H1 (cell line): ENCODE data around the gene KCNK7. TPM values are rescaled to one million over a fixed set of nuclear protein-coding genes. Genes with fewer than 3 reads are reported as not detected.
"Not testable (repeated sequence)": the region's sequence is repeated elsewhere in the genome, so short reads cannot be mapped to it uniquely, and the experiment has no call there.

Source experiments
- CTCF ChIA-PET: fragments of 300-600 bp; sonication (Branson Sonifier 250); formaldehyde crosslinking; loops from one replicate; lab custom pipeline; 2021; ENCODE audit not compliant: partially characterized antibody; lab: Charles Lee
- POLR2A ChIA-PET: fragments of 300-600 bp; sonication (Branson Sonifier 250); formaldehyde crosslinking; loops from one replicate; lab custom pipeline; 2021; ENCODE audit warnings: inconsistent platforms; ENCODE audit not compliant: partially characterized antibody; lab: Charles Lee
- DNase-seq, 2 experiments: peaks; one replicate each; pipeline versions ENCODE4 v3.0.0 to v3.0.0-alpha.2; 2010 to 2022; ENCODE audit warnings: low spot score in 2 of 2, low read depth in 1 of 2, mixed read lengths in 1 of 2
- FAIRE-seq: peaks from 2 replicates; lab custom pipeline; 2011; peaks lifted over from hg19 to GRCh38; lab: Jason Lieb, UNC
- H2AFZ ChIP-seq: 2 replicates; pipeline ENCODE4 v1.8.1; 2012; ENCODE audit warnings: low read length, inconsistent platforms
- H2AK5ac ChIP-seq: 2 replicates; pipeline ENCODE4 v1.6.1; 2013; ENCODE audit warnings: low read depth, low read length
- H2BK120ac ChIP-seq: replicated peaks from 2 replicates; pipeline ENCODE3; 2013; ENCODE audit warnings: low read depth, low read length, inconsistent platforms
- H2BK12ac ChIP-seq: 2 replicates; pipeline ENCODE4 v1.6.1; 2013; ENCODE audit warnings: low read depth, low read length
- H2BK15ac ChIP-seq: 2 replicates; pipeline ENCODE4 v1.6.1; 2013; ENCODE audit warnings: low read length
- H2BK20ac ChIP-seq: 2 replicates; pipeline ENCODE4 v1.6.1; 2013; ENCODE audit warnings: low read length
- H2BK5ac ChIP-seq: 2 replicates; pipeline ENCODE4 v1.6.1; 2013; ENCODE audit warnings: low read depth, low read length
- H3K14ac ChIP-seq: 2 replicates; pipeline ENCODE4 v1.6.1; 2013; ENCODE audit warnings: inconsistent platforms; ENCODE audit not compliant: insufficient read length
- H3K18ac ChIP-seq: 2 replicates; pipeline ENCODE4 v1.6.1; 2013; ENCODE audit warnings: low read length; ENCODE audit errors: extremely low read depth
- H3K23ac ChIP-seq: 2 replicates; pipeline ENCODE4 v1.6.1; 2013; ENCODE audit warnings: inconsistent platforms; ENCODE audit not compliant: insufficient read length
- H3K23me2 ChIP-seq: 2 replicates; pipeline ENCODE4 v1.6.1; 2013; ENCODE audit warnings: low read depth, low read length
- H3K27ac ChIP-seq: 2 replicates; pipeline ENCODE4 v1.6.1; 2011; ENCODE audit warnings: low read depth, low read length, inconsistent platforms
- H3K27me3 ChIP-seq, 4 experiments: replicated peaks in 1 of 4; 1 replicate in 1 of 4; 2 replicates in 3 of 4; pipeline versions ENCODE4 v1.6.1 to v1.8.1; 2011 to 2013; ENCODE audit warnings: low read length in 3 of 4, mild to moderate bottlenecking in 3 of 4, inconsistent platforms in 2 of 4, mixed read lengths in 2 of 4, moderate library complexity in 1 of 4; ENCODE audit not compliant: control insufficient read depth in 3 of 4, insufficient read depth in 3 of 4; ENCODE audit errors: extremely low read depth in 1 of 4
- H3K36me3 ChIP-seq, 4 experiments: 2 replicates each; pipeline versions ENCODE4 v1.6.1 to v1.8.1; 2011 to 2013; ENCODE audit warnings: mild to moderate bottlenecking in 4 of 4, low read length in 3 of 4, moderate library complexity in 2 of 4, control low read depth in 1 of 4, inconsistent platforms in 1 of 4; ENCODE audit not compliant: insufficient read depth in 4 of 4, control insufficient read depth in 2 of 4
- H3K4ac ChIP-seq: replicated peaks from 2 replicates; pipeline ENCODE3; 2013; ENCODE audit warnings: low read length, low read depth, mixed read lengths, inconsistent platforms; ENCODE audit not compliant: insufficient read length
- H3K4me1 ChIP-seq, 4 experiments: replicated peaks in 1 of 4; 1 replicate in 1 of 4; 2 replicates in 3 of 4; pipeline versions ENCODE4 v1.6.1 to v1.8.1; 2011 to 2013; ENCODE audit warnings: low read length in 3 of 4, inconsistent platforms in 2 of 4, mixed read lengths in 1 of 4; ENCODE audit not compliant: insufficient read depth in 4 of 4, control insufficient read depth in 3 of 4
- H3K4me2 ChIP-seq, 2 experiments: 2 replicates each; pipeline versions ENCODE4 v1.6.1 to v1.8.1; 2011 to 2013; ENCODE audit warnings: low read depth in 2 of 2, low read length in 2 of 2, control low read depth in 1 of 2, inconsistent platforms in 1 of 2, mild to moderate bottlenecking in 1 of 2; ENCODE audit not compliant: insufficient read depth in 1 of 2
- H3K4me3 ChIP-seq, 4 experiments: fragments of 200-600, 300-600 bp in 1 of 4; sonication (generic), shearing (Covaris generic), sonication (Bioruptor Twin) in 1 of 4; 2 replicates each; pipeline versions ENCODE4 v1.5.1 to v1.8.1; 2011 to 2016; ENCODE audit warnings: low read length in 4 of 4, low read depth in 3 of 4, control low read depth in 2 of 4, inconsistent platforms in 2 of 4, mild to moderate bottlenecking in 2 of 4, mixed read lengths in 1 of 4, moderate library complexity in 1 of 4; ENCODE audit not compliant: insufficient read depth in 2 of 4; ENCODE audit errors: extremely low read depth in 1 of 4
- H3K56ac ChIP-seq: replicated peaks from 2 replicates; pipeline ENCODE3; 2013; ENCODE audit warnings: low read depth, mild to moderate bottlenecking, mixed read lengths, low read length, inconsistent platforms; ENCODE audit not compliant: insufficient read length
- H3K79me1 ChIP-seq: 2 replicates; pipeline ENCODE4 v1.6.1; 2013; ENCODE audit warnings: low read depth, low read length, control low read depth
- H3K79me2 ChIP-seq, 2 experiments: 2 replicates each; pipeline versions ENCODE4 v1.6.1 to v1.8.1; 2012 to 2013; ENCODE audit warnings: low read length in 2 of 2, mild to moderate bottlenecking in 2 of 2, inconsistent platforms in 1 of 2; ENCODE audit not compliant: insufficient read depth in 2 of 2, control insufficient read depth in 1 of 2
- H3K9ac ChIP-seq, 4 experiments: replicated peaks in 1 of 4; 1 replicate in 1 of 4; 2 replicates in 3 of 4; pipeline versions ENCODE4 v1.6.1 to v1.8.1; 2011 to 2013; ENCODE audit warnings: low read depth in 3 of 4, low read length in 3 of 4, control low read depth in 2 of 4, mild to moderate bottlenecking in 2 of 4, moderate library complexity in 2 of 4, inconsistent platforms in 1 of 4; ENCODE audit errors: extremely low read depth in 1 of 4
- H3K9me3 ChIP-seq, 2 experiments: 2 replicates each; pipeline versions ENCODE4 v1.6.1 to v1.8.1; 2012 to 2013; ENCODE audit warnings: mild to moderate bottlenecking in 2 of 2, moderate library complexity in 2 of 2, control low read depth in 1 of 2, inconsistent platforms in 1 of 2, low read depth in 1 of 2, low read length in 1 of 2, mixed read lengths in 1 of 2; ENCODE audit not compliant: insufficient read depth in 2 of 2
- H4K20me1 ChIP-seq, 2 experiments: replicated peaks in 1 of 2; 2 replicates each; pipeline versions ENCODE3 to v1.8.1; 2011 to 2013; ENCODE audit warnings: inconsistent platforms in 2 of 2, low read length in 2 of 2, mild to moderate bottlenecking in 1 of 2; ENCODE audit not compliant: insufficient read depth in 2 of 2, control insufficient read depth in 1 of 2
- H4K5ac ChIP-seq: 2 replicates; pipeline ENCODE4 v1.6.1; 2013; ENCODE audit warnings: low read length, low read depth, mixed read lengths, inconsistent platforms; ENCODE audit not compliant: insufficient read length
- H4K8ac ChIP-seq: 2 replicates; pipeline ENCODE4 v1.8.0; 2013; ENCODE audit warnings: mild to moderate bottlenecking, moderate library complexity, low read length, inconsistent platforms; ENCODE audit not compliant: insufficient read depth; ENCODE audit errors: extremely low read depth
- H4K91ac ChIP-seq: replicated peaks from 2 replicates; pipeline ENCODE3; 2013; ENCODE audit warnings: low read length, mixed read lengths, inconsistent platforms; ENCODE audit not compliant: insufficient read length
- RAD21 ChIP-seq, 2 experiments: IDR thresholded peaks in 1 of 2; conservative IDR thresholded peaks in 1 of 2; 2 replicates each; pipeline ENCODE4 v1.6.1; 2011; ENCODE audit warnings: low read depth in 2 of 2, low read length in 2 of 2, improper control_type of control experiment in 1 of 2, inconsistent platforms in 1 of 2, mild to moderate bottlenecking in 1 of 2, moderate library complexity in 1 of 2
- WGBS, 2 experiments: shearing (Covaris generic) in 1 of 2; methylation state at CpG; one replicate each; pipeline versions ENCODE4 v1.1.6 to v1.1.7; 2013 to 2015; ENCODE audit warnings: low lambda C conversion rate in 2 of 2, mixed read lengths in 2 of 2, inconsistent platforms in 1 of 2, low coverage in 1 of 2, missing lambda C conversion rate in 1 of 2; ENCODE audit not compliant: insufficient replicate concordance in 2 of 2, insufficient coverage in 1 of 2, insufficient read length in 1 of 2; ENCODE audit errors: extremely low coverage in 1 of 2, missing lambda C conversion rate in 1 of 2; 5-methylcytosine and 5-hydroxymethylcytosine counted together
- polyA plus RNA-seq, 7 experiments: library from polyadenylated mRNA; depleted of rRNA in 3 of 7; stranded (reverse) in 5 of 7; unstranded in 2 of 7; fragments of >200 nt in 5 of 7; fragments of 200-250 nt in 2 of 7; gene quantifications; 1 replicate in 5 of 7; 2 replicates in 1 of 7; 4 replicates in 1 of 7; pipeline versions ENCODE4 v1.2.1 to v1.2.3, GENCODE V29; 2011 to 2013; ENCODE audit warnings: missing spikeins in 2 of 7, mixed read lengths in 2 of 7
- total RNA-seq: library from RNA; stranded (reverse); fragmentation: NEBNext Ultra II Directional; extraction: Animal tissue kit (Norgen Biotek cat#: 25700); gene quantifications from 2 replicates; pipeline ENCODE4 v1.2.1, GENCODE V29; 2021

Gene KCNK7
- total and polyA plus RNA-seq, 2 of the 8 experiments (the other 6 are each of a cell fraction or from before 2014, with no cell fraction given), result 0.74 to 1.0 TPM

DNA sequence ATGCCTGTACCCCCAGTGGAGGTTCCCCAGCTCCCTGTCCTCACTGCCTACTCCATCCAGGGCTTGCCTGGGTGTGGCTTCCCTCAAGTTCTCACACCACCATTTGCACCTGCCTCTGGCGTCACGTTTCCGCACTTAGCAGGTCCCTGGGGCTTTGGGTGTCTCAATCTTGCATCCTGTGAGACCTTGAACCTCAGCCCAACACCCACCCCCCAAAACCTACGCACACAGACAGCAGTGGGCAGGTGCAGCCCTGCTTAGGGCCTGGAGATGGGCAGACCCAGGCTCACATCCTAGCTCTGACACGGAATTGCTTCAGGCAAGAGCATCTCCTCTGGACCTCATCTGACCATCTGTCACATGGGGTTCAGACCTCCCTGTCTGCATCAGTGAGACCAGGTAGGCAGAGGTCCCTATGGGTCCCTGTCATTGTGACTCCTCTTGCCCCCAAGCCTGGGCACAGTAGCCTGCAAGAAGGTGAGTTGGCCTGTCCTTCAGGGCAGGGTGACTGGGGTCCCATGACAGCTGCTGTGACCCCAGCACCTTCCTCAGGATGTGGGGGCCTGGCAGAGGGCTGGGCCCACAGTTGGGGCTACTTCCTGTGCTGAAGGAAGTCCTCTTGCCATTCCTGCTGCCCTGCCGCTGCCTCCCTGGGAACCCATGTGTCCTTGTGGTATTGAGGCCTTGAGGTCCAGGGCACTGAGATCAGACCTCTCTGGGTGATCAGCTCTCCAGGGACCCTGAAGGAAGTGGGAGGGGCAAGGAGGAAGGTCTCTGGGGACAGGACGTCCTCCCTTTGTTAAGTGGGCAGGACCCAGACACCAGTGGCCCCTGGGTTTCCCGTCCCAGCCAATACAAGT, 44.3 kb upstream of the KCNK7 start (continued):
- no peak for TF ChIP-seq RAD21 (IDR thresholded peaks at IDR 0.05 in 1 of 2, conservative IDR thresholded peaks at IDR 0.05 in 1 of 2; ENCODE audit: low read depth in 2 of 2, low read length in 2 of 2)

DNA sequence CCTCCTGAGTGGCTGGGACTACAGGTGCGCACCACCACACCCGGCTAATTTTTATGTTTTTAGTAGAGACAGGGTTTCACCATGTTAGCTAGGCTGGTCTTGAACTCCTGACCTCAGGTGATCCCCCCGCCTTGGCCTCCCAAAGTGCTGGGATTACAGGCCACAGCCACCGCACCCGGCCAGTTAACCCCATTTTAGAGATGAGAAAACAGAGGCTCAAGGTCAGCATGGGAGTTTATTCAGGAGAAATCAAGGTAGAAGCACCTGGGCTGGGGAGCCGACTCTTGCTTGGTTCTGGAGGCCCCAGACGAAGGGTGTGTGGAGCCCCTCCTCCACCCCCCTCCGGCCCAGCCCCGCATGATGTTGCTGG, 43.6 kb upstream of the KCNK7 start:
- H3K4me2 ChIP-seq, result peak overlapping the region in 1 of 2 experiments; percentile 62; a peak in 1 of 4 replicates

More for the DNA sequence above, 43.6 kb upstream of the KCNK7 start:
- not testable (repeated sequence) for H3K79me1 ChIP-seq, H2AK5ac ChIP-seq, H4K20me1 ChIP-seq, H3K27ac ChIP-seq, H4K5ac ChIP-seq, DNase-seq, H3K9me3 ChIP-seq, H3K27me3 ChIP-seq, H2BK20ac ChIP-seq, H3K4ac ChIP-seq, H4K91ac ChIP-seq, H3K18ac ChIP-seq, FAIRE-seq, H3K23ac ChIP-seq, H3K23me2 ChIP-seq, H3K4me3 ChIP-seq, H2AFZ ChIP-seq, H4K8ac ChIP-seq, H2BK12ac ChIP-seq, H2BK15ac ChIP-seq, H2BK5ac ChIP-seq, H2BK120ac ChIP-seq, H3K79me2 ChIP-seq, H3K14ac ChIP-seq, H3K56ac ChIP-seq, H3K9ac ChIP-seq
- CTCF ChIA-PET, result interaction anchor here (1.1 to 2.5 kb wide), 10 partner anchors 8 to 98 kb away, joined by 4 to 21 read pairs (median 7); partner anchors contain the start of gene PCNX3
- peaks cover 3 to 37% (median 22%) of the 10 kb centered on the region in 4 experiments for H3K4me1 ChIP-seq
- 86% methylated on average over 8 of the region's 9 CpGs; no CpG with 5 or more reads in 1 of the 2 experiments for WGBS, 2 experiments
- POLR2A ChIA-PET, result interaction anchor here (0.6 to 6.9 kb wide), 9 partner anchors 8 to 214 kb away, joined by 3 to 55 read pairs (median 8); partner anchors contain the start of gene RELA
- H3K36me3 ChIP-seq, result peaks cover 2 to 27% (median 16%) of the 10 kb centered on the region in 4 experiments; a peak in 6 of 8 replicates
